Thyroid gland (tissue), 4 donors: Measurements from ENCODE around the gene UBAC1.

Source experiments
- CTCF ChIP-seq, 6 experiments: fragments of 200-600 bp in 3 of 6; fragments of 450-650 bp in 3 of 6; sonication (generic) in 3 of 6; IDR thresholded peaks; one replicate each; pipeline ENCODE4 v1.5.1; 2016 to 2019; ENCODE audit warnings: antibody characterized with exemption in 6 of 6, mild to moderate bottlenecking in 2 of 6, inconsistent platforms in 1 of 6, moderate library complexity in 1 of 6
- POLR2A ChIP-seq, 2 donors: fragments of 450-650 bp; IDR thresholded peaks; one replicate each; pipeline ENCODE4 v1.6.1; 2017; ENCODE audit warnings: antibody characterized with exemption in 2 of 2, mild to moderate bottlenecking in 2 of 2, moderate library complexity in 1 of 2

GRCh38 chr9:135937521-135938489 is 23.4 kb downstream of the UBAC1 start:
- no peak for TF ChIP-seq CTCF (IDR thresholded peaks at IDR 0.05)
- TF ChIP-seq POLR2A (IDR thresholded peaks at IDR 0.05), result no peak
